WTC11 (cell line): ENCODE measurements around the gene KLF13. TPM values are rescaled to one million over a fixed set of nuclear protein-coding genes. Genes with fewer than 3 reads are reported as not detected.

ENCODE experiments used
- ATAC-seq: fragments of 200-7000 bp; cut with Tn5 transposase; 2 replicates; pipeline ENCODE4 v1.10.0; 2021; ENCODE audit warnings: mild to moderate bottlenecking, moderate library complexity
- CTCF ChIA-PET: fragments of 300-600 bp; sonication (Branson Sonifier 250); formaldehyde crosslinking; loops from one replicate; lab custom pipeline; 2021; ENCODE audit warnings: antibody characterized with exemption; lab: Charles Lee
- POLR2A ChIA-PET: fragments of 350-600 bp; sonication (Branson Sonifier 250); formaldehyde crosslinking; loops from one replicate; lab custom pipeline; 2021; ENCODE audit warnings: antibody characterized with exemption; lab: Charles Lee
- DNase-seq: peaks from one replicate; pipeline ENCODE4 v3.0.0; 2021; ENCODE audit warnings: low spot score
- H3K27ac Mint-ChIP-seq: 2 replicates; pipeline ENCODE4 v1.8.0; 2021; ENCODE audit warnings: mixed read lengths
- H3K27me3 Mint-ChIP-seq: 2 replicates; pipeline ENCODE4 v1.8.0; 2021; ENCODE audit warnings: low read depth, mild to moderate bottlenecking, moderate library complexity, mixed read lengths
- H3K36me3 Mint-ChIP-seq: 2 replicates; pipeline ENCODE4 v1.8.0; 2021; ENCODE audit warnings: mixed read lengths
- H3K4me1 Mint-ChIP-seq: 2 replicates; pipeline ENCODE4 v1.8.0; 2022; ENCODE audit warnings: mixed read lengths
- H3K4me3 Mint-ChIP-seq: 2 replicates; pipeline ENCODE4 v1.8.0; 2021; ENCODE audit warnings: mild to moderate bottlenecking, moderate library complexity, mixed read lengths
- H3K9me3 Mint-ChIP-seq: 2 replicates; pipeline ENCODE4 v1.8.0; 2021; ENCODE audit warnings: mixed read lengths
- ATF3 ChIP-seq: sonication (generic); formaldehyde crosslinking; conservative IDR thresholded peaks from 2 replicates; pipeline ENCODE4 v1.8.1; 2022; ENCODE audit warnings: mild to moderate bottlenecking, missing genetic modification reagents
- CBFB ChIP-seq: sonication (generic); formaldehyde crosslinking; IDR thresholded peaks from 2 replicates; pipeline ENCODE4 v1.8.1; 2022; ENCODE audit warnings: mild to moderate bottlenecking, low read depth, missing genetic modification reagents
- CREB1 ChIP-seq: sonication (generic); formaldehyde crosslinking; IDR thresholded peaks from 2 replicates; pipeline ENCODE4 v1.8.0; 2023; ENCODE audit warnings: mild to moderate bottlenecking, missing genetic modification reagents
- ESRRA ChIP-seq: sonication (generic); formaldehyde crosslinking; IDR thresholded peaks from 2 replicates; pipeline ENCODE4 v1.8.1; 2022; ENCODE audit warnings: mild to moderate bottlenecking, missing genetic modification reagents, borderline replicate concordance
- FOXJ3 ChIP-seq: sonication (generic); formaldehyde crosslinking; IDR thresholded peaks from 2 replicates; pipeline ENCODE4 v1.9.0; 2021; ENCODE audit warnings: missing genetic modification reagents, mild to moderate bottlenecking, borderline replicate concordance
- FOXK1 ChIP-seq: sonication (generic); formaldehyde crosslinking; IDR thresholded peaks from 2 replicates; pipeline ENCODE4 v1.8.0; 2022; ENCODE audit warnings: mild to moderate bottlenecking, moderate library complexity, missing genetic modification reagents
- HMGXB4 ChIP-seq: sonication (generic); formaldehyde crosslinking; IDR thresholded peaks from 2 replicates; pipeline ENCODE4 v1.8.1; 2023; ENCODE audit warnings: mild to moderate bottlenecking, moderate library complexity, missing genetic modification reagents
- JUN ChIP-seq: sonication (generic); formaldehyde crosslinking; IDR thresholded peaks from 2 replicates; pipeline ENCODE4 v1.8.0; 2023; ENCODE audit warnings: mild to moderate bottlenecking, missing genetic modification reagents
- NR3C1 ChIP-seq: sonication (generic); formaldehyde crosslinking; conservative IDR thresholded peaks from 2 replicates; pipeline ENCODE4 v1.8.1; 2023; ENCODE audit warnings: low read depth, mild to moderate bottlenecking, missing genetic modification reagents
- STAT6 ChIP-seq: sonication (generic); formaldehyde crosslinking; conservative IDR thresholded peaks from 2 replicates; pipeline ENCODE4 v1.8.1; 2023; ENCODE audit warnings: mild to moderate bottlenecking, low read depth, missing genetic modification reagents, moderate library complexity
- TEAD4 ChIP-seq: sonication (generic); formaldehyde crosslinking; IDR thresholded peaks from 2 replicates; pipeline ENCODE4 v1.8.0; 2022; ENCODE audit warnings: mild to moderate bottlenecking, missing genetic modification reagents
- TP53 ChIP-seq: sonication (generic); formaldehyde crosslinking; IDR thresholded peaks from 2 replicates; pipeline ENCODE4 v1.8.1; 2023; ENCODE audit warnings: mild to moderate bottlenecking, missing genetic modification reagents
- USF1 ChIP-seq: sonication (generic); formaldehyde crosslinking; IDR thresholded peaks from 2 replicates; pipeline ENCODE4 v1.8.0; 2022; ENCODE audit warnings: mild to moderate bottlenecking, missing genetic modification reagents
- ZBTB21 ChIP-seq: sonication (generic); formaldehyde crosslinking; IDR thresholded peaks from 2 replicates; pipeline ENCODE4 v1.8.1; 2023; ENCODE audit warnings: mild to moderate bottlenecking, missing genetic modification reagents, borderline replicate concordance
- ZNF121 ChIP-seq: sonication (generic); formaldehyde crosslinking; IDR thresholded peaks from 2 replicates; pipeline ENCODE4 v1.8.0; 2023; ENCODE audit warnings: missing genetic modification reagents
- ZNF263 ChIP-seq: sonication (generic); formaldehyde crosslinking; IDR thresholded peaks from 2 replicates; pipeline ENCODE4 v1.8.1; 2022; ENCODE audit warnings: low read depth, mild to moderate bottlenecking, moderate library complexity, missing genetic modification reagents
- ZNF396 ChIP-seq: fragments of 250-450 bp; sonication (Bioruptor Pico); IDR thresholded peaks from 2 replicates; pipeline ENCODE4 v1.8.0; 2021; ENCODE audit warnings: mild to moderate bottlenecking, moderate library complexity, borderline replicate concordance
- ZNF416 ChIP-seq: fragments of 250-450 bp; sonication (Bioruptor Pico); IDR thresholded peaks from 2 replicates; pipeline ENCODE4 v1.9.0; 2021; ENCODE audit warnings: mild to moderate bottlenecking, inconsistent platforms
- ZNF512 ChIP-seq: sonication (generic); formaldehyde crosslinking; IDR thresholded peaks from 2 replicates; pipeline ENCODE4 v1.8.1; 2022; ENCODE audit warnings: missing genetic modification reagents, borderline replicate concordance
- total RNA-seq: library from RNA; stranded (reverse); gene quantifications from 3 replicates; pipeline ENCODE4 v1.2.3, GENCODE V29; 2021
- TF ChIP-seq, protein P1 (sequence below): fragments of 250-450 bp; sonication (Bioruptor Pico); IDR thresholded peaks from 2 replicates; pipeline ENCODE4 v1.8.0; 2021; ENCODE audit warnings: mild to moderate bottlenecking
- TF ChIP-seq, protein P2 (sequence below): fragments of 250-450 bp; sonication (Bioruptor Pico); IDR thresholded peaks from 2 replicates; pipeline ENCODE4 v2.1.2; 2022; ENCODE audit warnings: mild to moderate bottlenecking, moderate library complexity
- TF ChIP-seq, protein P3 (sequence below): sonication (generic); formaldehyde crosslinking; IDR thresholded peaks from 2 replicates; pipeline ENCODE4 v1.8.1; 2022; ENCODE audit warnings: low read depth, mild to moderate bottlenecking, moderate library complexity, missing genetic modification reagents, borderline replicate concordance
- TF ChIP-seq, protein P4 (sequence below): fragments of 250-450 bp; sonication (Bioruptor Pico); IDR thresholded peaks from 2 replicates; pipeline ENCODE4 v1.9.0; 2021; ENCODE audit warnings: mild to moderate bottlenecking

Gene KLF13
- total RNA-seq, 1 experiment from 2014 or later: 38.1 TPM

- Mint-ChIP-seq H3K27me3 (no peaks in the 10 kb centered on the region), H3K27ac (peak overlapping the region; percentile 98), H3K4me1 (peaks cover 72% of the 10 kb centered on the region)
- no peak for TF ChIP-seq TEAD4 (CRISPR knock-in tag)
- TF ChIP-seq, protein P1, sequence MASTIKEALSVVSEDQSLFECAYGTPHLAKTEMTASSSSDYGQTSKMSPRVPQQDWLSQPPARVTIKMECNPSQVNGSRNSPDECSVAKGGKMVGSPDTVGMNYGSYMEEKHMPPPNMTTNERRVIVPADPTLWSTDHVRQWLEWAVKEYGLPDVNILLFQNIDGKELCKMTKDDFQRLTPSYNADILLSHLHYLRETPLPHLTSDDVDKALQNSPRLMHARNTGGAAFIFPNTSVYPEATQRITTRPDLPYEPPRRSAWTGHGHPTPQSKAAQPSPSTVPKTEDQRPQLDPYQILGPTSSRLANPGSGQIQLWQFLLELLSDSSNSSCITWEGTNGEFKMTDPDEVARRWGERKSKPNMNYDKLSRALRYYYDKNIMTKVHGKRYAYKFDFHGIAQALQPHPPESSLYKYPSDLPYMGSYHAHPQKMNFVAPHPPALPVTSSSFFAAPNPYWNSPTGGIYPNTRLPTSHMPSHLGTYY (CRISPR knock-in tag): no peak
- TF ChIP-seq, protein P2, sequence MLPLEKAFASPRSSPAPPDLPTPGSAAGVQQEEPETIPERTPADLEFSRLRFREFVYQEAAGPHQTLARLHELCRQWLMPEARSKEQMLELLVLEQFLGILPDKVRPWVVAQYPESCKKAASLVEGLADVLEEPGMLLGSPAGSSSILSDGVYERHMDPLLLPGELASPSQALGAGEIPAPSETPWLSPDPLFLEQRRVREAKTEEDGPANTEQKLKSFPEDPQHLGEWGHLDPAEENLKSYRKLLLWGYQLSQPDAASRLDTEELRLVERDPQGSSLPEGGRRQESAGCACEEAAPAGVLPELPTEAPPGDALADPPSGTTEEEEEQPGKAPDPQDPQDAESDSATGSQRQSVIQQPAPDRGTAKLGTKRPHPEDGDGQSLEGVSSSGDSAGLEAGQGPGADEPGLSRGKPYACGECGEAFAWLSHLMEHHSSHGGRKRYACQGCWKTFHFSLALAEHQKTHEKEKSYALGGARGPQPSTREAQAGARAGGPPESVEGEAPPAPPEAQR: no peak
- no peak for TF ChIP-seq ESRRA (CRISPR knock-in tag)
- TF ChIP-seq NR3C1: no peak
- TF ChIP-seq STAT6 (CRISPR knock-in tag): no peak
- no peak for TF ChIP-seq TP53 (CRISPR knock-in tag)
- TF ChIP-seq HMGXB4 (CRISPR knock-in tag): no peak
- no peak for TF ChIP-seq FOXJ3 (CRISPR knock-in tag)
- TF ChIP-seq ZNF396: no peak
- no peak for TF ChIP-seq ZNF512 (CRISPR knock-in tag)
- TF ChIP-seq USF1 (CRISPR knock-in tag): no peak
- TF ChIP-seq CBFB (CRISPR knock-in tag): no peak
- TF ChIP-seq, protein P3, sequence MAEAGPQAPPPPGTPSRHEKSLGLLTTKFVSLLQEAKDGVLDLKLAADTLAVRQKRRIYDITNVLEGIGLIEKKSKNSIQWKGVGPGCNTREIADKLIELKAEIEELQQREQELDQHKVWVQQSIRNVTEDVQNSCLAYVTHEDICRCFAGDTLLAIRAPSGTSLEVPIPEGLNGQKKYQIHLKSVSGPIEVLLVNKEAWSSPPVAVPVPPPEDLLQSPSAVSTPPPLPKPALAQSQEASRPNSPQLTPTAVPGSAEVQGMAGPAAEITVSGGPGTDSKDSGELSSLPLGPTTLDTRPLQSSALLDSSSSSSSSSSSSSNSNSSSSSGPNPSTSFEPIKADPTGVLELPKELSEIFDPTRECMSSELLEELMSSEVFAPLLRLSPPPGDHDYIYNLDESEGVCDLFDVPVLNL (CRISPR knock-in tag): no peak
- TF ChIP-seq JUN: no peak
- 0 out of 2 replicates have a peak, but pooled peaks have one; percentile 61 for TF ChIP-seq ZNF121 (CRISPR knock-in tag)
- TF ChIP-seq ZNF263: peak; percentile 20; the same call in 1 of the 2 replicates
- TF ChIP-seq ATF3 (CRISPR knock-in tag): no peak
- no peak for TF ChIP-seq FOXK1 (CRISPR knock-in tag)
- TF ChIP-seq ZNF416 (CRISPR knock-in tag): no peak
- no peak for TF ChIP-seq CREB1 (CRISPR knock-in tag)
- 0 out of 2 replicates have a peak, but pooled peaks have one; percentile 45 for TF ChIP-seq ZBTB21 (CRISPR knock-in tag)
- TF ChIP-seq, protein P4, sequence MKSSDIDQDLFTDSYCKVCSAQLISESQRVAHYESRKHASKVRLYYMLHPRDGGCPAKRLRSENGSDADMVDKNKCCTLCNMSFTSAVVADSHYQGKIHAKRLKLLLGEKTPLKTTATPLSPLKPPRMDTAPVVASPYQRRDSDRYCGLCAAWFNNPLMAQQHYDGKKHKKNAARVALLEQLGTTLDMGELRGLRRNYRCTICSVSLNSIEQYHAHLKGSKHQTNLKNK: no peak
Measured at GRCh38 chr15:31372635-31373091, 46.0 kb downstream of the KLF13 start.

More at GRCh38 chr15:31372635-31373091, 46.0 kb downstream of the KLF13 start:
- ATAC-seq (peak; percentile 89), DNase-seq (peak; percentile 68)
- POLR2A ChIA-PET: no interaction called here
- H3K36me3 Mint-ChIP-seq: peaks cover 11% of the 10 kb centered on the region; the same call in 1 of the 2 replicates
- CTCF ChIA-PET: interaction anchor here (1.0 to 2.0 kb wide), 5 partner anchors 9 to 158 kb away, joined by 3 to 8 read pairs (median 3); no protein-coding TSS in a partner anchor
- peaks cover 5% of the 10 kb centered on the region; the same call in 1 of the 2 replicates for H3K9me3 Mint-ChIP-seq
- H3K4me3 Mint-ChIP-seq: no peak overlapping the region
